ENCODE data around the gene EXOC6B.

Gene EXOC6B

GRCh38 chr2:72674982-72675915 lies 150.6 kb downstream of the EXOC6B start:
- no peaks in the 10 kb centered on the region for H3K9me3 ChIP-seq (replicated peaks in 1 of 2; ENCODE audit: control insufficient read depth in 2 of 2, insufficient read depth in 1 of 2, low read depth in 1 of 2, low read length in 2 of 2)
- H2BK120ac ChIP-seq (ENCODE audit: low read depth, low read length) = no peak overlapping the region
- no peak overlapping the region for H2BK12ac ChIP-seq (ENCODE audit: low read length)
- no CpG with 5 or more reads among the region's 8 CpGs for WGBS, 2 donors (ENCODE audit: extremely low coverage in 2 of 2, insufficient read length in 2 of 2, insufficient replicate concordance in 1 of 2)
- no peak overlapping the region for H4K8ac ChIP-seq (ENCODE audit: low read depth, low read length)
- H3K4me1 ChIP-seq (ENCODE audit: control insufficient read depth in 2 of 2, insufficient read depth in 1 of 2, low read depth in 1 of 2, low read length in 2 of 2) = no peaks in the 10 kb centered on the region
- no peak overlapping the region for H3K4ac ChIP-seq (ENCODE audit: low read length)
- DNase-seq (ENCODE audit: low spot score) = no peak
- no peak overlapping the region for H2AK5ac ChIP-seq (ENCODE audit: low read depth, low read length)
- H3K27ac ChIP-seq (replicated peaks; ENCODE audit: low read length) = no peak overlapping the region
- H3K79me1 ChIP-seq (ENCODE audit: low read depth, low read length) = no peaks in the 10 kb centered on the region
- H3K18ac ChIP-seq (ENCODE audit: low read length) = no peak overlapping the region
- H2AFZ ChIP-seq (ENCODE audit: low read length) = no peak overlapping the region
- no peak overlapping the region for H2BK15ac ChIP-seq (ENCODE audit: low read length)
- H3K9ac ChIP-seq (ENCODE audit: low read depth, low read length, poor library complexity) = no peak overlapping the region
- H3K27me3 ChIP-seq (ENCODE audit: control insufficient read depth in 3 of 3, insufficient read depth in 3 of 3, low read depth in 1 of 3, low read length in 3 of 3) = no peaks in the 10 kb centered on the region
- H3K23ac ChIP-seq (ENCODE audit: low read depth, low read length, poor library complexity) = no peak overlapping the region
- H2BK5ac ChIP-seq (ENCODE audit: low read length) = no peak overlapping the region
- no peak overlapping the region for H4K91ac ChIP-seq (ENCODE audit: low read depth, low read length, poor library complexity)
- no peak overlapping the region for H3K4me3 ChIP-seq (ENCODE audit: low read length in 2 of 2)
- no peaks in the 10 kb centered on the region for H3K36me3 ChIP-seq (replicated peaks in 1 of 2; ENCODE audit: control insufficient read depth in 2 of 2, insufficient read depth in 2 of 2, low read length in 2 of 2)
- no peak overlapping the region for H3K4me2 ChIP-seq (ENCODE audit: insufficient read depth, low read length, poor library complexity, severe bottlenecking)
- no peak overlapping the region for H3K14ac ChIP-seq (ENCODE audit: low read length)

GRCh38 chr2:72673279-72673678 lies 152.6 kb downstream of the EXOC6B start:
- no peak overlapping the region for H3K14ac ChIP-seq (ENCODE audit: low read length)
- no CpG with 5 or more reads among the region's 2 CpGs for WGBS, 2 donors (ENCODE audit: extremely low coverage in 2 of 2, insufficient read length in 2 of 2, insufficient replicate concordance in 1 of 2)
- H2BK12ac ChIP-seq (ENCODE audit: low read length) = no peak overlapping the region
- no peaks in the 10 kb centered on the region for H3K4me1 ChIP-seq (ENCODE audit: control insufficient read depth in 2 of 2, insufficient read depth in 1 of 2, low read depth in 1 of 2, low read length in 2 of 2)
- no peak overlapping the region for H4K8ac ChIP-seq (ENCODE audit: low read depth, low read length)
- no peak overlapping the region for H2BK120ac ChIP-seq (ENCODE audit: low read depth, low read length)
- H2AFZ ChIP-seq (ENCODE audit: low read length) = no peak overlapping the region
- no peak overlapping the region for H3K23ac ChIP-seq (ENCODE audit: low read depth, low read length, poor library complexity)
- H3K18ac ChIP-seq (ENCODE audit: low read length) = no peak overlapping the region
- H3K4me3 ChIP-seq (ENCODE audit: low read length in 2 of 2) = no peak overlapping the region
- no peak overlapping the region for H4K91ac ChIP-seq (ENCODE audit: low read depth, low read length, poor library complexity)
- H3K79me1 ChIP-seq (ENCODE audit: low read depth, low read length) = no peaks in the 10 kb centered on the region
- no peak overlapping the region for H3K27ac ChIP-seq (replicated peaks; ENCODE audit: low read length)
- no peaks in the 10 kb centered on the region for H3K27me3 ChIP-seq (ENCODE audit: control insufficient read depth in 3 of 3, insufficient read depth in 3 of 3, low read depth in 1 of 3, low read length in 3 of 3)
- H3K9ac ChIP-seq (ENCODE audit: low read depth, low read length, poor library complexity) = no peak overlapping the region
- H3K36me3 ChIP-seq (replicated peaks in 1 of 2; ENCODE audit: control insufficient read depth in 2 of 2, insufficient read depth in 2 of 2, low read length in 2 of 2) = no peaks in the 10 kb centered on the region
- DNase-seq (ENCODE audit: low spot score) = no peak
- no peak overlapping the region for H3K4ac ChIP-seq (ENCODE audit: low read length)
- H3K4me2 ChIP-seq (ENCODE audit: insufficient read depth, low read length, poor library complexity, severe bottlenecking) = no peak overlapping the region
- H3K9me3 ChIP-seq (replicated peaks in 1 of 2; ENCODE audit: control insufficient read depth in 2 of 2, insufficient read depth in 1 of 2, low read depth in 1 of 2, low read length in 2 of 2) = no peaks in the 10 kb centered on the region
- no peak overlapping the region for H2BK5ac ChIP-seq (ENCODE audit: low read length)
- no peak overlapping the region for H2AK5ac ChIP-seq (ENCODE audit: low read depth, low read length)
- no peak overlapping the region for H2BK15ac ChIP-seq (ENCODE audit: low read length)

GRCh38 chr2:72669121-72669520 lies 156.7 kb downstream of the EXOC6B start:
- Histone ChIP-seq H2BK5ac (ENCODE audit: low read length) (no peak overlapping the region), H3K36me3 (replicated peaks in 1 of 2; ENCODE audit: control insufficient read depth in 2 of 2, insufficient read depth in 2 of 2, low read length in 2 of 2) (no peaks in the 10 kb centered on the region), H3K9me3 (replicated peaks in 1 of 2; ENCODE audit: control insufficient read depth in 2 of 2, insufficient read depth in 1 of 2, low read depth in 1 of 2, low read length in 2 of 2) (peaks cover 5 to 12% of the 10 kb centered on the region in 2 donors), H3K14ac (ENCODE audit: low read length) (no peak overlapping the region), H2BK12ac (ENCODE audit: low read length) (no peak overlapping the region), H4K91ac (ENCODE audit: low read depth, low read length, poor library complexity) (no peak overlapping the region), H3K79me1 (ENCODE audit: low read depth, low read length) (peaks cover 4% of the 10 kb centered on the region), H3K4ac (ENCODE audit: low read length) (no peak overlapping the region), H3K4me3 (ENCODE audit: low read length in 2 of 2) (no peak overlapping the region), H3K27me3 (ENCODE audit: control insufficient read depth in 3 of 3, insufficient read depth in 3 of 3, low read depth in 1 of 3, low read length in 3 of 3) (no peaks in the 10 kb centered on the region), H3K4me2 (ENCODE audit: insufficient read depth, low read length, poor library complexity, severe bottlenecking) (no peak overlapping the region), H3K9ac (ENCODE audit: low read depth, low read length, poor library complexity) (no peak overlapping the region), H2AFZ (ENCODE audit: low read length) (no peak overlapping the region), H3K23ac (ENCODE audit: low read depth, low read length, poor library complexity) (no peak overlapping the region), H2AK5ac (ENCODE audit: low read depth, low read length) (no peak overlapping the region), H4K8ac (ENCODE audit: low read depth, low read length) (no peak overlapping the region), H2BK120ac (ENCODE audit: low read depth, low read length) (no peak overlapping the region), H3K4me1 (ENCODE audit: control insufficient read depth in 2 of 2, insufficient read depth in 1 of 2, low read depth in 1 of 2, low read length in 2 of 2) (no peaks in the 10 kb centered on the region), H3K18ac (ENCODE audit: low read length) (no peak overlapping the region), H2BK15ac (ENCODE audit: low read length) (no peak overlapping the region), H3K27ac (replicated peaks; ENCODE audit: low read length) (no peak overlapping the region)
- WGBS, 2 donors (ENCODE audit: extremely low coverage in 2 of 2, insufficient read length in 2 of 2, insufficient replicate concordance in 1 of 2) = no CpG with 5 or more reads among the region's 4 CpGs
- DNase-seq (ENCODE audit: low spot score) = no peak

GRCh38 chr2:72668647-72669046 lies 157.2 kb downstream of the EXOC6B start:
- H2BK5ac ChIP-seq (ENCODE audit: low read length) = no peak overlapping the region
- no peak overlapping the region for H2AFZ ChIP-seq (ENCODE audit: low read length)
- no peak overlapping the region for H3K23ac ChIP-seq (ENCODE audit: low read depth, low read length, poor library complexity)
- H3K36me3 ChIP-seq (replicated peaks in 1 of 2; ENCODE audit: control insufficient read depth in 2 of 2, insufficient read depth in 2 of 2, low read length in 2 of 2) = no peaks in the 10 kb centered on the region
- H3K9me3 ChIP-seq (replicated peaks in 1 of 2; ENCODE audit: control insufficient read depth in 2 of 2, insufficient read depth in 1 of 2, low read depth in 1 of 2, low read length in 2 of 2) = peaks cover 5 to 12% of the 10 kb centered on the region in 2 donors
- WGBS, 2 donors (ENCODE audit: extremely low coverage in 2 of 2, insufficient read length in 2 of 2, insufficient replicate concordance in 1 of 2) = no CpG with 5 or more reads among the region's 4 CpGs
- no peaks in the 10 kb centered on the region for H3K4me1 ChIP-seq (ENCODE audit: control insufficient read depth in 2 of 2, insufficient read depth in 1 of 2, low read depth in 1 of 2, low read length in 2 of 2)
- H3K14ac ChIP-seq (ENCODE audit: low read length) = no peak overlapping the region
- no peak overlapping the region for H2BK12ac ChIP-seq (ENCODE audit: low read length)
- H3K79me1 ChIP-seq (ENCODE audit: low read depth, low read length) = peaks cover 4% of the 10 kb centered on the region
- no peak overlapping the region for H3K4me2 ChIP-seq (ENCODE audit: insufficient read depth, low read length, poor library complexity, severe bottlenecking)
- no peak overlapping the region for H3K4me3 ChIP-seq (ENCODE audit: low read length in 2 of 2)
- H2BK15ac ChIP-seq (ENCODE audit: low read length) = no peak overlapping the region
- no peak overlapping the region for H2BK120ac ChIP-seq (ENCODE audit: low read depth, low read length)
- H3K27me3 ChIP-seq (ENCODE audit: control insufficient read depth in 3 of 3, insufficient read depth in 3 of 3, low read depth in 1 of 3, low read length in 3 of 3) = no peaks in the 10 kb centered on the region
- no peak overlapping the region for H2AK5ac ChIP-seq (ENCODE audit: low read depth, low read length)
- no peak overlapping the region for H4K91ac ChIP-seq (ENCODE audit: low read depth, low read length, poor library complexity)
- no peak overlapping the region for H3K4ac ChIP-seq (ENCODE audit: low read length)
- H3K27ac ChIP-seq (replicated peaks; ENCODE audit: low read length) = no peak overlapping the region
- no peak overlapping the region for H3K9ac ChIP-seq (ENCODE audit: low read depth, low read length, poor library complexity)
- H4K8ac ChIP-seq (ENCODE audit: low read depth, low read length) = no peak overlapping the region
- no peak for DNase-seq (ENCODE audit: low spot score)
- H3K18ac ChIP-seq (ENCODE audit: low read length) = no peak overlapping the region

Measured in neuronal stem cell (in vitro differentiated cells).